GM21360 (cell line): ENCODE data around the gene MUC4.
"Not testable (repeated sequence)": the region's sequence is repeated elsewhere in the genome, so short reads cannot be mapped to it uniquely, and the experiment has no call there.

Experiments used
- ATAC-seq: cut with Tn5 transposase; IDR thresholded peaks from one replicate; pipeline ENCODE4 v1.9.1; 2021; ENCODE audit warnings: mild to moderate bottlenecking, moderate library complexity; ENCODE audit not compliant: unreplicated experiment

MUC4 gene

DNA sequence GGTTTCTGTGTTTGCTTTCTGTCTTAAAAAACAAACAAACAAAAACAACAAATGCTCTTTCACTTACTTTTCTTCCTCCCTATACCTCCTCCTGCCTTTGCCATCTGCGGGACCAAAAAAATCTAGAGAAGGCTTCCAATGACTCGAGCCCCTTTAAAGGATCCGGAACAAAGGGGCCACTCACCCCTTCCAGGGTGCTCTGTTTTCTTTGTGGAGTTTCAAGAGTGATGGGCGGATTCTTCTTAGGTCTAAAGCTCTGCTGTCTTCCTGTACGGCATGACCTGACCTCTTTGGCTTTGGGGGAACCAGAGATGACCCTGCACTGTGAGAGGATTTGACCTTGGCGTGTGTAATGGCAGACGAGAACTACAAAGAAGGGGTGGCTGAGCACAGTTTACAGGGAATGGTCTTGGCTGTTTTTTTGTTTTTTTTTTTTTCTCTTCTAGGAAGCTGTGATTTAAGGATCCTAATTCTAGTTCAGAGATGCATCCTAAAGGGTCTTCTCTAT lies 93.2 kb downstream of the MUC4 start:
- ATAC-seq = no peak

- ATAC-seq = no peak
These were observed 93.8 kb downstream of the MUC4 start for GRCh38 chr3:195717852-195718476.

GRCh38 chr3:195717416-195717815 lies 94.3 kb downstream of the MUC4 start:
- ATAC-seq = no peak

DNA sequence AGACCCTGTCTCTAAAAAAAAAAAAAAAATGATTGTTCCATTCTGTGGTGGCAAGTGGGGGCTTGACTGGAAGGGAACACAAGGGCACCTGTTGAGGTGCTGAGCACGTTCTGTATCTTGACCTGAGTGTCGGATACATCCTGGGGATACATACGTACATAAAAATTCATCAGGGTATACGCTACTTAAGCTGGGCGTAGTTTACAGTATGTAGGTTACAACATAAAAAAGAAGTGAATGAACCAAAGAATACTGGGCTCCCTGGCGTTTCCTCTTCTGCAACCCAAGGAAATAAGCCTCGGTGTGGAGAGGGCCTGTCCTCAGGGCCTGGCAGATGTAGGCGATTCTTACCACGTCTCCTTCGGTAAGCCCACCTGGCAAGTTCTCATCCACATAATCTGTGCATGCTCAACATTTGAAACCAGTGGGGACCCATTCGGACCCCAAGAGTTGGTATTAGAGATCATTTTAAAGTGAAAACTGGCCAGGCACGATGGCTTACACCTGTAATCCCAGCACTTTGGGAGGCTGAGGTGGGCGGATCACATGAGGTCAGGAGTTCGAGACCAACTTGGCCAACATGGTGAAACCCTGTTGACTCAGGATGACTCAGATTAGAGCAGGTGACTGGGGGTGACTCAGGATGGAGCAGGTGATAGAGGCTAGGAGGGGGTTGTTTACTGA lies 96.0 kb downstream of the MUC4 start:
- ATAC-seq = no peak

DNA sequence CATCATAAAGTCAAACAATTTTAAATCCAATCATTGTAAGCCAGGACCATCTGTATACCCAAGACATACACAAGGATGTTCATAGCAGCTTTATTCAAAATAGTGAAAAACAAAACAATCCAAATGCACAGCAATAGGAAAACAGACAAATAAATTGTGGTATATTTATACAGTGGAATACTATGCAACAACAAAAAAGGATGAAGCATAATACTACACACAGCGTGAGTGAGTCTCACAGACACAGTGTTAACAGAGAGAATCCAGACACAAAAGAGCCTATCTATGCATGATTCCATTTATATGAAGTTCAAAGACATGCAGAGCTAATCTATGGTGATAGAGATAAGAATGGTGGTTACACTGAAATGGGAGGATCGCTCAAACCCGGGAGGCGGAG lies 96.6 kb downstream of the MUC4 start:
- no peak for ATAC-seq

DNA sequence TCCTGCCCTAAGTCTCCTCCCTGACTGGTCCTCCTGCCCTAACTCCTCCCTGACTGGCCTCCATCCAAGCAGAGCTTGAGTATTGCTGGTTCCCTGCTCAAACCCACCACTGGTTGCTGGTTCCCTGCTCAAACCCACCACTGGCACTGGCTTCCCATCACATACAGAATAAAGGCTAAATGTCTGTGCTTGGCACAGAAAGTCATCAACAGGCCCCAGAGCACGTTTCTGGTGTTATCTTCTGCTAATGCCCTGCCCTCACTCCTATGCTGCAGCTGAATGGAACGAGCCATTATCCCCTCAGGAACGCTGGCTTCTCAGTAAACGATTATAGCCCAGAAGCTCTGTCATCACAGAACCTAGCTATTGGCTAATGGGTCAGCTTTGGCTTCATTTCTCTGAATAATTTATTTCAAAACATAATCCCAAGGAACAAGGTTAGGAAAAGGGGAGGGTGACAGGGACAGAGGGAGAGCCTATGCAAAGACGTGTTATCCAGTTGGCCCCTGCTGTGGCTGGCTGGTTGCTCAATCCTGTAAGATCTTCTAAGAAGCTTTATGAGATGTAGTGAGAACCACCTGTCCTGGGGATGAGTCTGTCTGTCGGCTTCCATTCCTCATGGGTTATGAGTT lies 97.2 kb downstream of the MUC4 start:
- ATAC-seq = no peak

- not testable (repeated sequence) for ATAC-seq
These were observed 98.6 kb downstream of the MUC4 start for GRCh38 chr3:195713150-195713549.

- ATAC-seq = not testable (repeated sequence)
These were observed 99.2 kb downstream of the MUC4 start for GRCh38 chr3:195712535-195712910.

DNA sequence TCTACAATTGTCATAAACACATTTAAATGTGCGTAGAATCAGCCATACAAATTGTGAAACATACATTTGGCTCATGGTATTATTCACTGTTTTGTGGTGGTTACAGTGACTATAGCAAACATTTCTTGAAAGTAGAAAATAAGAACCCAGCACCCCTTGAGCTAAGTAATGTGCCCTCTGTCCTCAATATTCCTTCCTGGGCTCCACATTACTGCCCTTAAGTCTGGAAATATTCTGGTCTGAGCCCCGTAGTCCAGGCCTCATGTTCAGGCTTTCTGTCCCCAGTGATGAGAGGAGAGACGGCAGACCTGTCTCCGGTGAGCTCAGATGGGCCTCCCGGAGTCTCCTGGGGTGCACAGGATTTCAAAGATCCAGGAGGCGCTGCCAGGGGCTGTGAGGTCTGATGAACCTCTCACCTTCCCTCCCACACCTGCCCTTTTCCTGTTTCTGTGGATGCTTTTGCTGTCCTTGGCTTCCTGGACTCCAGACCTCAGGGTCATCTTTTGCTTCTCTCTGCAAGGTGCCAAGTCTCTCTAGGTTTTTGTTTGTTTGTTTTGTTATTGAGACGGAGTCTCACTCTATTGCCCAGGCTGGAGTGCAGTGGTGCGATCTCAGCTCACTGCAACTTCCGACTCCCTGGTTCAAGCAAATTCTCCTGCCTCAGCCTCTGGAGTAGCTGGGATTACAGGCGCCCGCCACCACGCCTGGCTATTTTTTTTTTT lies 99.8 kb downstream of the MUC4 start:
- no peak for ATAC-seq

DNA sequence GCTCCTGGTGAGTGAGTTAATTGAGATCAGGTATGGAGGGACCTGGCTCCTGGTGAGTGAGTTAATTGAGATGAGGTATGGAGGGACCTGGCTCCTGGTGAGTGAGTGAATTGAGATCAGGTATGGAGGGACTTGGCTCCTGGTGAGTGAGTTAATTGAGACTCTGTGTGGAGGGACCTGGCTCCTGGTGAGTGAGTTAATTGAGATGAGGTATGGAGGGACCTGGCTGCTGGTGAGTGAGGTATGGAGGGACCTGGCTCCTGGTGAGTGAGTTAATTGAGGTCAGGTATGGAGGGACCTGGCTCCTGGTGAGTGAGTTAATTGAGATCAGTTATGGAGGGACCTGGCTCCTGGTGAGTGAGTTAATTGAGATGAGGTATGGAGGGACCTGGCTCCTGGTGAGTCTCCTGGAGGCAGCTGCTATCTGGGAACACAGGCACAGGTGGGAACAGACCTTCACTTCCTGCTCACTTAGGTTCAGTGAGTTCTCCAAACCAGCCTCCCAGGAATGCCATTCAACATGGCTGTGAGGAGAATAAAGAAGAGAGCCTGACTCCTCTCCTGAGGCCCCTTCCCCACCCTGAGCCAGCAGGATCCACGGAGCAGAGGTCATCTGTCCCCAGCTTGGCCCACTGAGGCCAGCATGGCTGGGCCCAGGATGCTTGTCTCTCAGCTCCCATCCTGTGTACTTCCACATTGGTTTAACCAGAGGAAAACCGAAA lies 100.5 kb downstream of the MUC4 start:
- not testable (repeated sequence) for ATAC-seq

DNA sequence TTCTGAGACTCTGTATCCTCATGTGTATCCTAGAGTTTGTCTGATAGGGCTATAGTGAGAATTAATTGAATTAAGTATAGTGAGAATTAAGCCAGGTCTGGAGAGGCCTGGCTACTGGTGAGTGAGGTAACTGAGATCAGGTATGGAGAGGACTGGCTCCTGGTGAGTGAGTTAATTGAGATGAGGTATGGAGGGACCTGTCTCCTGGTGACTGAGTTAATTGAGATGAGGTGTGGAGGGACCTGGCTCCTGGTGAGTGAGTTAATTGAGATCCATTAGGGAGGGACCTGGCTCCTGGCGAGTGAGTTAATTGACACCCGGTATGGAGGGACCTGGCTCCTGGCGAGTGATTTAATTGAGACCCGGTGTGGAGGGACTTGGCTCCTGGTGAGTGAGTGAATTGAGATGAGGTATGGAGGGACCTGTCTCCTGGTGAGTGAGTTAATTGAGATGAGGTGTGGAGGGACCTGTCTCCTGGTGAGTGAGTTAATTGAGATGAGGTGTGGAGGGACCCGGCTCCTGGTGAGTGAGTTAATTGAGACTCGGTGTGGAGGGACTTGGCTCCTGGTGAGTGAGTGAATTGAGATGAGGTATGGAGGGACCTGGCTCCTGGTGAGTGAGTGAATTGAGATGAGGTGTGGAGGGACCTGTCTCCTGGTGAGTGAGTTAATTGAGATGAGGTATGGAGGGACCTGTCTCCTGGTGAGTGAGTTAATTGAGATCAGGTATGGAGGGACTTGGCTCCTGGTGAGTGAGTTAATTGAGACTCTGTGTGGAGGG lies 101.4 kb downstream of the MUC4 start:
- ATAC-seq = not testable (repeated sequence)

- no peak for ATAC-seq
These were observed 102.0 kb downstream of the MUC4 start for GRCh38 chr3:195709676-195710085.

GRCh38 chr3:195708626-195709481 lies 102.9 kb downstream of the MUC4 start:
- no peak for ATAC-seq

- no peak for ATAC-seq
These were observed 103.7 kb downstream of the MUC4 start for GRCh38 chr3:195708061-195708460.

DNA sequence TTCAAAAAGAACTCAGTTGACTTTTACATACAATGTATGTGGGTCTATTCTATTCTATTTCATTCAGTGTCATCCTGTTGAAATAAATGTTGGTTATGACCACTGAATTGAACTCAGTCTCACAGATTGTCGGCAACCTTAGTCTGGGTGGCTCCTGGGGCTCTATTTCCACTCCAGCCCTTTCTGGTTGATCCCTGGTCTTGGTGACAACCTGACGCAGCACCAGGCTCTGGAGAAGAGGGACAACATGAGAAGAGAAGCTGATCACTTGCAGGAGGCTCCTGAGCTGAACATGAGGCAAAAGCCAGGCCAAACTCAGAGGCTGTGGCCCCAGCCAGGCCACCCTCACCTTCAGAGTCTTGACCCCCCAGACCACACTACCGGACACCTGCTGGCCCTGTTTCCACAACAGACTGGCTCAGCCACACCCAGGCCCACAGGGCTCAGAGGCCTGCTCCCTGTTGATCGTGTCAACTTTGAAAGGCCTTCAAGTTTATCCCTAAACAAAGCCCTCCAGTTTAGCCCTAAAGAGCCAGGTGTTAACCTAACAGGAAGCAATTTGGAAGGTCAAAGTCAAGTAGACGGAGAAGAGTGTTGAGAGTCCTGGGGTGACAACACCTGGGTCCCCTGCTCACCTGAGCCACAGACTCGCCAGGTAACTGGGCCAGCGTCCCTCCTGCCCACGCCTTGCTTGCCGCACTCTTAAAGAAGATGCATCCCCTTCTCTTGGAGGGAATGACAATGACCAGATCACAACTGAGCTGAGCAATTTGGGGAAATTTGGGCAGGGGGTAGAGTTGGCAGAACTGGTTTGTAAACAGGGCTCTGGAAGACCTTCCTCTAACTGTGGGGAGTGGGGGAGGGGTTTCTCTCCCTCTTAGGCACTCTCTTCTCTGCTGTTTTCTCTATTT lies 106.4 kb downstream of the MUC4 start:
- ATAC-seq = no peak

GRCh38 chr3:195704433-195704999 lies 107.2 kb downstream of the MUC4 start:
- ATAC-seq = no peak

GRCh38 chr3:195703776-195704175 lies 108.0 kb downstream of the MUC4 start:
- no peak for ATAC-seq
